K562 (cell line): Measurements from ENCODE around the gene CCDC9B. TPM values are rescaled to one million over a fixed set of nuclear protein-coding genes. Genes with fewer than 3 reads are reported as not detected.
A peak's percentile ranks its signal among the peaks of the same experiment; 100 is the strongest.

Experiments used
- ATF7 ChIP-seq: fragments of 450-650 bp; IDR thresholded peaks from 2 replicates; pipeline ENCODE4 v1.7.1; 2014; ENCODE audit warnings: mild to moderate bottlenecking, moderate library complexity
- BMI1 ChIP-seq: fragments of 150-350 bp; IDR thresholded peaks from 2 replicates; pipeline ENCODE4 v1.6.1; 2014; ENCODE audit warnings: low read length
- CREB1 ChIP-seq, 2 experiments: sonication (generic) in 1 of 2; formaldehyde crosslinking in 1 of 2; IDR thresholded peaks; 2 replicates each; pipeline versions ENCODE4 v1.6.1 to v1.8.0; 2012 to 2022; ENCODE audit warnings: inconsistent platforms in 1 of 2, mild to moderate bottlenecking in 1 of 2, missing genetic modification reagents in 1 of 2, moderate library complexity in 1 of 2
- EGR1 ChIP-seq: fragments of 450-650 bp; conservative IDR thresholded peaks from 2 replicates; pipeline ENCODE4 v1.6.1; 2017; ENCODE audit warnings: mild to moderate bottlenecking
- EWSR1 ChIP-seq: fragments of 450-650 bp; IDR thresholded peaks from 2 replicates; pipeline ENCODE4 v1.6.1; 2018; ENCODE audit warnings: borderline replicate concordance, mild to moderate bottlenecking, low read depth, moderate library complexity; ENCODE audit not compliant: partially characterized antibody
- GTF2F1 ChIP-seq: IDR thresholded peaks from 2 replicates; pipeline ENCODE4 v1.6.1; 2011; ENCODE audit warnings: low read depth, low read length, improper control_type of control experiment
- IFI16 ChIP-seq: fragments of 250-450 bp; sonication (Bioruptor Pico); IDR thresholded peaks from 2 replicates; pipeline ENCODE4 v2.1.2; 2022; ENCODE audit warnings: mild to moderate bottlenecking, inconsistent platforms
- ILF3 ChIP-seq: fragments of 450-650 bp; IDR thresholded peaks from 2 replicates; pipeline ENCODE4 v1.6.1; 2018; ENCODE audit warnings: antibody characterized with exemption, mild to moderate bottlenecking, moderate library complexity, borderline replicate concordance
- KDM4B ChIP-seq, 2 experiments: fragments of 450-650 bp in 1 of 2; sonication (generic) in 1 of 2; IDR thresholded peaks; 2 replicates each; pipeline ENCODE4 v1.6.1; 2016 to 2017; ENCODE audit warnings: borderline replicate concordance in 2 of 2, antibody characterized with exemption in 1 of 2, low read depth in 1 of 2, mild to moderate bottlenecking in 1 of 2
- MBD2 ChIP-seq: sonication (generic); IDR thresholded peaks from 2 replicates; pipeline ENCODE4 v1.6.1; 2016; ENCODE audit warnings: low read depth, borderline replicate concordance
- NR2C2 ChIP-seq, 2 experiments: fragments of 200-800 bp in 1 of 2; sonication (Bioruptor generic) in 1 of 2; sonication (generic) in 1 of 2; formaldehyde crosslinking in 1 of 2; IDR thresholded peaks; 2 replicates each; pipeline versions ENCODE4 v1.6.1 to v1.8.0; 2016 to 2022; ENCODE audit warnings: mild to moderate bottlenecking in 1 of 2, missing compliant biosample characterization in 1 of 2, missing genetic modification characterization in 1 of 2, missing genetic modification reagents in 1 of 2
- POLR2AphosphoS5 ChIP-seq: IDR thresholded peaks from 2 replicates; pipeline ENCODE4 v1.6.1; 2011; ENCODE audit warnings: mild to moderate bottlenecking, low read depth, low read length, moderate library complexity; ENCODE audit not compliant: control insufficient read depth, insufficient read depth
- POLR2B ChIP-seq: fragments of 450-650 bp; IDR thresholded peaks from 2 replicates; pipeline ENCODE4 v1.6.1; 2018; ENCODE audit warnings: low read depth; ENCODE audit not compliant: partially characterized antibody
- POLR2H ChIP-seq: IDR thresholded peaks from 2 replicates; pipeline ENCODE4 v1.6.1; 2016; ENCODE audit warnings: missing genetic modification characterization, low read depth, mild to moderate bottlenecking, control low read depth, missing compliant biosample characterization, moderate library complexity
- SLC30A9 ChIP-seq: fragments of 250-450 bp; sonication (Bioruptor Pico); IDR thresholded peaks from 2 replicates; pipeline ENCODE4 v1.8.0; 2022; ENCODE audit warnings: mild to moderate bottlenecking, moderate library complexity
- SMAD1 ChIP-seq: fragments of 150-350 bp; IDR thresholded peaks from 2 replicates; pipeline ENCODE4 v1.6.1; 2014; ENCODE audit warnings: low read length, low read depth; ENCODE audit not compliant: partially characterized antibody
- ZFPM2 ChIP-seq: fragments of 250-450 bp; sonication (Bioruptor Pico); IDR thresholded peaks from 2 replicates; pipeline ENCODE4 v1.5.1; 2022; ENCODE audit warnings: mild to moderate bottlenecking
- ZNF347 ChIP-seq: fragments of 450-650 bp; formaldehyde crosslinking; IDR thresholded peaks from 2 replicates; pipeline ENCODE4 v1.4.0; 2020; ENCODE audit warnings: low read depth, mild to moderate bottlenecking, moderate library complexity
- ZNF778 ChIP-seq: fragments of 450-650 bp; formaldehyde crosslinking; IDR thresholded peaks from 2 replicates; pipeline ENCODE4 v1.4.0; 2020; ENCODE audit warnings: mild to moderate bottlenecking, moderate library complexity
- polyA plus RNA-seq, 8 experiments: library from polyadenylated mRNA; depleted of rRNA in 4 of 8; stranded (reverse) in 5 of 8; unstranded in 3 of 8; fragments of >200 nt; fragmentation: Nextera tagmentation in 2 of 8; fragmentation: Illumina TruSeq in 1 of 8; extraction: Ambion mirVana in 2 of 8; extraction: Trizol in 1 of 8; gene quantifications; 2 replicates each; pipeline versions ENCODE4 v1.2.1 to v1.2.3, GENCODE V29; 2011 to 2014; ENCODE audit warnings: inconsistent platforms in 1 of 8, missing spikeins in 1 of 8
- total RNA-seq, 7 experiments: library from RNA; depleted of rRNA in 6 of 7; stranded (reverse); fragments of >200 nt in 6 of 7; fragmentation: Illumina TruSeq in 2 of 7; extraction: Trizol in 2 of 7; gene quantifications; 2 replicates each; pipeline versions ENCODE4 v1.2.1 to v1.2.3, GENCODE V29; 2011 to 2021; ENCODE audit warnings: low replicate concordance in 1 of 7
- TF ChIP-seq, protein P1 (sequence below): fragments of 450-650 bp; IDR thresholded peaks from 2 replicates; pipeline ENCODE4 v1.6.1; 2016
- TF ChIP-seq, protein P2 (sequence below): fragments of 250-450 bp; sonication (Bioruptor Pico); IDR thresholded peaks from 2 replicates; pipeline ENCODE4 v1.6.1; 2021; ENCODE audit warnings: mild to moderate bottlenecking
- TF ChIP-seq, protein P3 (sequence below): fragments of 250-450 bp; sonication (Bioruptor Pico); IDR thresholded peaks from 2 replicates; pipeline ENCODE4 v1.5.0; 2021
- TF ChIP-seq, protein P4 (sequence below): sonication (generic); formaldehyde crosslinking; IDR thresholded peaks from 2 replicates; pipeline ENCODE4 v1.8.1; 2023; ENCODE audit warnings: mild to moderate bottlenecking, missing genetic modification reagents

Gene CCDC9B
- total and polyA plus RNA-seq, 9 of the 15 experiments (the other 6 are each of a cell fraction or from before 2014, with no cell fraction given) = 0.01 to 0.47 (median 0.15) TPM; not detected in 1

DNA sequence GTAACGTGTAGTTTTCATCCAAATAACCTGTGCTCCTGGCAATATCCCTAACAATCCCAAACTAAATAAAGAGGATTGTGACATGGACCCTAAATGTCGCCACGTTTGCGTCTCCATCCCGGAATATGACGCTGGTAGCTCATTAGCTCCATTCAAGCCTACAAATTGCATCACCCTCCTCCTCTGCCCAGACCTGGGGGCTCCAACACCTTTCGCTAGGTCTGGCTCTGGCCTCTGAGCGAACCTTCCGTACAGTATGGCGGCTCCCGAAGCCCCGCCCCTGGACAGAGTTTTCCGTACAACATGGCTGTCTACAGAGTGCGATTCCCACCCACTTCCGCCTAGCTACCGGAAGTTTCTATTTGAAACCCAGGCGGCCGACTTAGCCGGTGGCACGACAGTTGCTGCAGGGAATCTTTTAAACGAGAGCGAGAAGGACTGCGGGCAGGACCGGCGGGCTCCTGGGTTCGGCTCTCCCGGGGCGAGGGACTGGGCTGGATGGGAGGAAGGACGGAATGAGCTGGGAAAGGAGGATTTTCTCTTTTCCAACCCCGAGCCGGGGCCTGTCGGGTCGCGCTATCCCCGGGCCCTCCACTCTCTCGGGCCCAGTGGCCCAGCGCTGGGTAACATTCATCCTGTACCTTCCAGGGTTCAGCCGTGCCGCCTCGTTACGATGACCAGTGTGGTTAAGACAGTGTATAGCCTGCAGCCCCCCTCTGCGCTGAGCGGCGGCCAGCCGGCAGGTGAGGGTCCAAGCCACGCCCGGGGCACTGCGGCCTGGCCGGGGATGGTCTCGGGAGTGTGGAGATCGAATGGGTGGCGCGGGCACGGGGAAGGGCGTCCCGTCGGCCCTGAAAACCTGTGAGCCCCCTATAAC is 42.1 kb upstream of the CCDC9B start, which contains the start of gene KNSTRN (continued):
- no peak for TF ChIP-seq EWSR1
- no peak for TF ChIP-seq NR2C2 (CRISPR knock-in tag; IDR thresholded peaks at IDR 0.05)
- TF ChIP-seq NR2C2 (tag; IDR thresholded peaks at IDR 0.05) = peak; percentile 65
- TF ChIP-seq EGR1 = peak; percentile 71
- peak; percentile 58 for TF ChIP-seq POLR2B
- TF ChIP-seq, protein P1, sequence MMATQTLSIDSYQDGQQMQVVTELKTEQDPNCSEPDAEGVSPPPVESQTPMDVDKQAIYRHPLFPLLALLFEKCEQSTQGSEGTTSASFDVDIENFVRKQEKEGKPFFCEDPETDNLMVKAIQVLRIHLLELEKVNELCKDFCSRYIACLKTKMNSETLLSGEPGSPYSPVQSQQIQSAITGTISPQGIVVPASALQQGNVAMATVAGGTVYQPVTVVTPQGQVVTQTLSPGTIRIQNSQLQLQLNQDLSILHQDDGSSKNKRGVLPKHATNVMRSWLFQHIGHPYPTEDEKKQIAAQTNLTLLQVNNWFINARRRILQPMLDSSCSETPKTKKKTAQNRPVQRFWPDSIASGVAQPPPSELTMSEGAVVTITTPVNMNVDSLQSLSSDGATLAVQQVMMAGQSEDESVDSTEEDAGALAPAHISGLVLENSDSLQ = 0 out of 2 replicates have a peak, but pooled peaks have one; percentile 39
- TF ChIP-seq, protein P2, sequence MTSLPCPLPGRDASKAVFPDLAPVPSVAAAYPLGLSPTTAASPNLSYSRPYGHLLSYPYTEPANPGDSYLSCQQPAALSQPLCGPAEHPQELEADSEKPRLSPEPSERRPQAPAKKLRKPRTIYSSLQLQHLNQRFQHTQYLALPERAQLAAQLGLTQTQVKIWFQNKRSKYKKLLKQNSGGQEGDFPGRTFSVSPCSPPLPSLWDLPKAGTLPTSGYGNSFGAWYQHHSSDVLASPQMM (CRISPR knock-in tag) = no peak
- peak; percentile 33 for TF ChIP-seq SMAD1
- TF ChIP-seq KDM4B (IDR thresholded peaks at IDR 0.05; ENCODE audit: borderline replicate concordance in 2 of 2, low read depth in 1 of 2) = peak in 1 of 2 experiments; percentile 91; a peak in 2 of 4 replicates
- peak; percentile 47; the same call in 1 of the 2 replicates for TF ChIP-seq ATF7
- TF ChIP-seq SLC30A9 (CRISPR knock-in tag) = no peak
- no peak for TF ChIP-seq POLR2H (tag)
- no peak for TF ChIP-seq ZNF778
- TF ChIP-seq ZNF347 = no peak
- TF ChIP-seq POLR2AphosphoS5 = peak; percentile 85
- TF ChIP-seq CREB1 (IDR thresholded peaks at IDR 0.05) = 0 out of 2 replicates have a peak, but pooled peaks have one; percentile 13
- no peak; the same call in 1 of the 2 replicates for TF ChIP-seq CREB1 (CRISPR knock-in tag; IDR thresholded peaks at IDR 0.05)
- TF ChIP-seq, protein P3, sequence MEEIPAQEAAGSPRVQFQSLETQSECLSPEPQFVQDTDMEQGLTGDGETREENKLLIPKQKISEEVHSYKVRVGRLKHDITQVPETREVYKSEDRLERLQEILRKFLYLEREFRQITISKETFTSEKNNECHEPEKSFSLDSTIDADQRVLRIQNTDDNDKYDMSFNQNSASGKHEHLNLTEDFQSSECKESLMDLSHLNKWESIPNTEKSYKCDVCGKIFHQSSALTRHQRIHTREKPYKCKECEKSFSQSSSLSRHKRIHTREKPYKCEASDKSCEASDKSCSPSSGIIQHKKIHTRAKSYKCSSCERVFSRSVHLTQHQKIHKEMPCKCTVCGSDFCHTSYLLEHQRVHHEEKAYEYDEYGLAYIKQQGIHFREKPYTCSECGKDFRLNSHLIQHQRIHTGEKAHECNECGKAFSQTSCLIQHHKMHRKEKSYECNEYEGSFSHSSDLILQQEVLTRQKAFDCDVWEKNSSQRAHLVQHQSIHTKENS = no peak
- TF ChIP-seq MBD2 = peak; percentile 36; the same call in 1 of the 2 replicates
- TF ChIP-seq ZFPM2 (CRISPR knock-in tag) = no peak
- 0 out of 2 replicates have a peak, but pooled peaks have one; percentile 70 for TF ChIP-seq GTF2F1
- TF ChIP-seq, protein P4, sequence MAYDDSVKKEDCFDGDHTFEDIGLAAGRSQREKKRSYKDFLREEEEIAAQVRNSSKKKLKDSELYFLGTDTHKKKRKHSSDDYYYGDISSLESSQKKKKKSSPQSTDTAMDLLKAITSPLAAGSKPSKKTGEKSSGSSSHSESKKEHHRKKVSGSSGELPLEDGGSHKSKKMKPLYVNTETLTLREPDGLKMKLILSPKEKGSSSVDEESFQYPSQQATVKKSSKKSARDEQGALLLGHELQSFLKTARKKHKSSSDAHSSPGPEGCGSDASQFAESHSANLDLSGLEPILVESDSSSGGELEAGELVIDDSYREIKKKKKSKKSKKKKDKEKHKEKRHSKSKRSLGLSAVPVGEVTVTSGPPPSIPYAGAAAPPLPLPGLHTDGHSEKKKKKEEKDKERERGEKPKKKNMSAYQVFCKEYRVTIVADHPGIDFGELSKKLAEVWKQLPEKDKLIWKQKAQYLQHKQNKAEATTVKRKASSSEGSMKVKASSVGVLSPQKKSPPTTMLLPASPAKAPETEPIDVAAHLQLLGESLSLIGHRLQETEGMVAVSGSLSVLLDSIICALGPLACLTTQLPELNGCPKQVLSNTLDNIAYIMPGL (CRISPR knock-in tag) = no peak
- no peak for TF ChIP-seq IFI16 (CRISPR knock-in tag)
- no peak for TF ChIP-seq ILF3
- no peak for TF ChIP-seq BMI1
